Neural crest cell (in vitro differentiated cells): ENCODE results near the gene KCNJ5. TPM values are rescaled to one million over a fixed set of nuclear protein-coding genes. Genes with fewer than 3 reads are reported as not detected.

ENCODE experiments used
- DNase-seq: peaks from one replicate; pipeline ENCODE4 v3.0.0; 2021; ENCODE audit warnings: low read depth, mixed read lengths, low spot score
- H3K27ac Mint-ChIP-seq: one replicate; pipeline ENCODE4 v1.8.0; 2021; ENCODE audit warnings: mild to moderate bottlenecking, mixed read lengths; ENCODE audit not compliant: unreplicated experiment
- H3K27me3 Mint-ChIP-seq: 2 replicates; pipeline ENCODE4 v1.8.0; 2021; ENCODE audit warnings: low read depth, mild to moderate bottlenecking, mixed read lengths
- H3K36me3 Mint-ChIP-seq: 2 replicates; pipeline ENCODE4 v1.8.0; 2021; ENCODE audit warnings: low read depth, mild to moderate bottlenecking, mixed read lengths
- H3K4me1 Mint-ChIP-seq: 2 replicates; pipeline ENCODE4 v1.8.0; 2021; ENCODE audit warnings: mixed read lengths
- H3K4me3 Mint-ChIP-seq: one replicate; pipeline ENCODE4 v1.8.0; 2021; ENCODE audit warnings: mild to moderate bottlenecking, mixed read lengths
- H3K9me3 Mint-ChIP-seq: 2 replicates; pipeline ENCODE4 v1.8.0; 2021; ENCODE audit warnings: mixed read lengths
- CTCF ChIP-seq: fragments of 200-600 bp; sonication (generic); conservative IDR thresholded peaks from 2 replicates; pipeline ENCODE4 v1.5.0; 2021; ENCODE audit warnings: antibody characterized with exemption, mild to moderate bottlenecking
- total RNA-seq: library from RNA; stranded (reverse); gene quantifications from 2 replicates; pipeline ENCODE4 v1.2.1, GENCODE V29; 2021

Gene KCNJ5
- total RNA-seq, 1 donor from 2014 or later, result 0.14 TPM

- no peak for TF ChIP-seq CTCF
- H3K36me3 Mint-ChIP-seq, result no peaks in the 10 kb centered on the region
- peaks cover 5% of the 10 kb centered on the region for H3K27me3 Mint-ChIP-seq
- peaks cover 3% of the 10 kb centered on the region for H3K9me3 Mint-ChIP-seq
- no peak overlapping the region for H3K4me3 Mint-ChIP-seq
- no peak for DNase-seq
- H3K4me1 Mint-ChIP-seq, result no peaks in the 10 kb centered on the region
- H3K27ac Mint-ChIP-seq, result no peak overlapping the region
Measured at GRCh38 chr11:128865490-128865889, 25.7 kb upstream of the KCNJ5 start.

- Mint-ChIP-seq H3K27me3 (peaks cover 13% of the 10 kb centered on the region), H3K4me1 (peaks cover 14% of the 10 kb centered on the region), H3K9me3 (peaks cover 3% of the 10 kb centered on the region), H3K4me3 (no peak within 1 kb of the TSS), H3K27ac (no peak within 1 kb of the TSS), H3K36me3 (no peaks in the 10 kb centered on the region)
- TF ChIP-seq CTCF, result no peak
- no peak for DNase-seq
Measured at GRCh38 chr11:128867277-128867676, 23.9 kb upstream of the KCNJ5 start, which contains the start of gene KCNJ1. KCNJ1 (minus strand) TSS chr11:128867296; CDS start chr11:128840243, 27,053 bp downstream.

GRCh38 chr11:128868841-128869671 lies 22.1 kb upstream of the KCNJ5 start:
- H3K4me3 Mint-ChIP-seq, result no peak overlapping the region
- TF ChIP-seq CTCF, result no peak

GRCh38 chr11:128871168-128871610 lies 20.0 kb upstream of the KCNJ5 start:
- no peak for DNase-seq
- TF ChIP-seq CTCF, result no peak
- Mint-ChIP-seq H3K4me3 (peak overlapping the region; percentile 35), H3K9me3 (peaks cover 3% of the 10 kb centered on the region), H3K27me3 (peaks cover 21% of the 10 kb centered on the region), H3K36me3 (no peaks in the 10 kb centered on the region), H3K27ac (no peak overlapping the region), H3K4me1 (peaks cover 17% of the 10 kb centered on the region)

More at GRCh38 chr11:128868841-128869671, 22.1 kb upstream of the KCNJ5 start:
- peaks cover 3% of the 10 kb centered on the region for H3K9me3 Mint-ChIP-seq
- no peak for DNase-seq
- H3K36me3 Mint-ChIP-seq, result no peaks in the 10 kb centered on the region
- H3K4me1 Mint-ChIP-seq, result peaks cover 17% of the 10 kb centered on the region
- H3K27me3 Mint-ChIP-seq, result peaks cover 21% of the 10 kb centered on the region
- peak overlapping the region; percentile 19 for H3K27ac Mint-ChIP-seq

- peaks cover 17% of the 10 kb centered on the region for H3K4me1 Mint-ChIP-seq
- no peak overlapping the region for H3K27ac Mint-ChIP-seq
- no peak overlapping the region for H3K4me3 Mint-ChIP-seq
- H3K27me3 Mint-ChIP-seq, result peaks cover 19% of the 10 kb centered on the region
- no peak for TF ChIP-seq CTCF
- H3K9me3 Mint-ChIP-seq, result peaks cover 1% of the 10 kb centered on the region
- no peaks in the 10 kb centered on the region for H3K36me3 Mint-ChIP-seq
- DNase-seq, result no peak
Measured at GRCh38 chr11:128872094-128872493, 19.1 kb upstream of the KCNJ5 start.
